ENCODE results near the gene IGLON5. TPM values are rescaled to one million over a fixed set of nuclear protein-coding genes. Genes with fewer than 3 reads are reported as not detected.

Gene IGLON5
- total and polyA plus RNA-seq, 12 donors, result 0.13 to 3.4 (median 1.2) TPM; not detected in 2

GRCh38 chr19:51351266-51351990, 40.0 kb downstream of the IGLON5 start:
- Histone ChIP-seq H3K4me1 (replicated peaks in 1 of 2) (peaks cover 0 to 9% of the 10 kb centered on the region in 2 donors), H3K27ac (peak overlapping the region in 1 of 5 donors; percentile 14), H3K27me3 (no peaks in the 10 kb centered on the region), H3K9me3 (replicated peaks in 1 of 3) (no peaks in the 10 kb centered on the region), H3K36me3 (replicated peaks in 1 of 2) (peaks cover 0 to 40% of the 10 kb centered on the region in 2 donors), H3K4me3 (no peak overlapping the region)
- 94 to 99% (median 97%) methylated on average over 6 to 11 of the region's 11 CpGs for WGBS, 4 donors
- intact Hi-C loops (cut with DNase I), result no loop called here
- no peak for DNase-seq
- TF ChIP-seq POLR2A (IDR thresholded peaks at IDR 0.05) (no peak), CTCF (IDR thresholded peaks at IDR 0.05) (no peak)

DNA sequence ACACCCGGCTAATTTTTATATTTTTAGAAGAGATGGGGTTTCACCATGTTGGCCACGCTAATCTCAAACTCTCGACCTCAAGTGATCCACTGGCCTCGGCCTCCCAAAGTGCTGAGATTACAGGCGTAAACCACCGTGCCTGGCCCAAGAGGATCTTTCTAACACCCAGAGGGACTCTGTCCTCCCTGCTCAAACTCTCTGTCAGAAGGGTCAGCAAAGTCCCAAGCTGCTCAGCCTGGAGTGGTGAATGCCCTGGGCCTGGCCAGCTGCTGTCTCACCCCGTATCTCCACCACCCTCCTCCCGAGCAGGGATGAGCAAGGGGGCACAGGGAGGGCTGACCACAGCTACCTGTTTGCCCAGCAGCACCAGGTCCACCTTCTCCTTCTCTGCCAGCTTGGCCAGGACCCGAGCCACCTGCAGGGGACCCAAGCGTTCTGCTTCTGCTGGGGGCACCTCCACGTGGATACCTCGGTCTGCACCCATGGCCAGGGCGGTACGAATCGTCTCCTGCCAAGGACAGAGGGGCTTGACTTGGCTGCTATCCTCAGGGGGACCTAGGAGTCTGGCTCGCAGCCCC, 41.4 kb downstream of the IGLON5 start:
- TF ChIP-seq CTCF (IDR thresholded peaks at IDR 0.05) (no peak), POLR2A (IDR thresholded peaks at IDR 0.05) (no peak)
- no peaks in the 10 kb centered on the region for H3K9me3 ChIP-seq (replicated peaks in 1 of 3)
- no peak overlapping the region for H3K4me3 ChIP-seq
- H3K4me1 ChIP-seq (replicated peaks in 1 of 2), result peaks cover 0 to 10% of the 10 kb centered on the region in 2 donors
- peaks cover 0 to 26% of the 10 kb centered on the region in 2 donors for H3K36me3 ChIP-seq (replicated peaks in 1 of 2)
- DNase-seq, result no peak
- no peaks in the 10 kb centered on the region for H3K27me3 ChIP-seq
- H3K27ac ChIP-seq, result no peak overlapping the region
- intact Hi-C loops (cut with DNase I), result no loop called here
- 93 to 96% (median 95%) methylated on average over 12 to 16 of the region's 16 CpGs for whole genome bisulfite sequencing, 4 donors

- Histone ChIP-seq H3K9me3 (replicated peaks in 1 of 3) (no peaks in the 10 kb centered on the region), H3K36me3 (replicated peaks in 1 of 2) (peaks cover 0 to 26% of the 10 kb centered on the region in 2 donors), H3K4me3 (no peak overlapping the region), H3K4me1 (replicated peaks in 1 of 2) (peaks cover 0 to 10% of the 10 kb centered on the region in 2 donors), H3K27ac (no peak overlapping the region), H3K27me3 (no peaks in the 10 kb centered on the region)
- no peak for DNase-seq
- WGBS, 4 donors, result 61 to 77% (median 72%) methylated on average over 10 to 12 of the region's 12 CpGs
- intact Hi-C loops (cut with DNase I), result no loop called here
- TF ChIP-seq POLR2A (IDR thresholded peaks at IDR 0.05) (no peak), CTCF (IDR thresholded peaks at IDR 0.05) (no peak)
Observed at GRCh38 chr19:51354103-51354741, 42.8 kb downstream of the IGLON5 start.

- 60 to 71% (median 68%) methylated on average over 8 of the region's 8 CpGs for WGBS, 4 donors
- no peak overlapping the region for H3K27ac ChIP-seq
Observed at GRCh38 chr19:51354742-51355148, 43.3 kb downstream of the IGLON5 start.

More at GRCh38 chr19:51354742-51355148, 43.3 kb downstream of the IGLON5 start:
- Histone ChIP-seq H3K4me3 (no peak overlapping the region), H3K27me3 (no peaks in the 10 kb centered on the region), H3K9me3 (replicated peaks in 1 of 3) (no peaks in the 10 kb centered on the region), H3K36me3 (replicated peaks in 1 of 2) (peaks cover 0 to 26% of the 10 kb centered on the region in 2 donors), H3K4me1 (replicated peaks in 1 of 2) (peaks cover 0 to 10% of the 10 kb centered on the region in 2 donors)
- no peak for DNase-seq
- intact Hi-C loops (cut with DNase I), result no loop called here
- TF ChIP-seq POLR2A (IDR thresholded peaks at IDR 0.05) (no peak), CTCF (IDR thresholded peaks at IDR 0.05) (no peak)
